ENCODE results near the gene TMED8. TPM values are rescaled to one million over a fixed set of nuclear protein-coding genes. Genes with fewer than 3 reads are reported as not detected.
"Not testable (repeated sequence)": the region's sequence is repeated elsewhere in the genome, so short reads cannot be mapped to it uniquely, and the experiment has no call there.

Gene TMED8
- total RNA-seq, 1 donor from 2014 or later: 23.5 TPM

DNA sequence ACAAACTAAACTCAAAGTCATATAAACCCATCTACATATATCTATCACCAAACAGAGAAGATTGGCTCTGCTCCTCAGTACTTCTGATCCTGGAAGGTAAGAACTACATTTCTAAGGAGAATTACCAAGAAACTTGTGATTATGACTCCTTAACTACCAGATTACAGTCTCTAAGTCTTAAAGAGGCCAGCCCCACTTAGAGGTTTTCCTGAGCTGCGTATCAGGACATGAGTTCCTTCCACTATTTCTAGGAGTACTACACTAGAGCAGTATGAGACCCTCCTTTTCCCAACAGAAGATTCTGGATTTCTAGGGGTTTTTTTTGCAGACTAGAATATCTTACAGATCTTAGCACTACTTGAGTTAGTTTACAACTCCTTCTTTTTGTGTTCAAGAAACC lies 46.5 kb upstream of the TMED8 start, which contains the start of gene NOXRED1:
Gene NOXRED1 (minus strand): TSS at position 101 of the 400 bp plus-strand sequence. CDS start 634 bp downstream, outside the sequence.
- Histone ChIP-seq H3K27ac (no peak within 1 kb of the TSS), H3K79me2 (ENCODE audit: low read depth) (no peaks in the 10 kb centered on the region), H3F3A (ENCODE audit: low read depth) (no peaks in the 10 kb centered on the region), H3K27me3 (no peaks in the 10 kb centered on the region), H3K36me3 (peaks cover 5% of the 10 kb centered on the region), H4K20me1 (ENCODE audit: low read depth) (no peaks in the 10 kb centered on the region), H3K4me1 (no peaks in the 10 kb centered on the region), H3K4me3 (no peak within 1 kb of the TSS), H3K9ac (no peak within 1 kb of the TSS), H3K4me2 (no peak within 1 kb of the TSS), H2AFZ (replicated peaks) (no peak within 1 kb of the TSS), H3K9me3 (ENCODE audit: low read depth) (peaks cover 7% of the 10 kb centered on the region)
- DNase-seq (ENCODE audit: low spot score): no peak
- Mint-ChIP-seq H3K4me3 (no peak within 1 kb of the TSS), H3K36me3 (peaks cover 33% of the 10 kb centered on the region), H3K4me1 (no peaks in the 10 kb centered on the region), H3K27ac (no peak within 1 kb of the TSS), H3K27me3 (ENCODE audit: insufficient read depth, low read depth) (no peaks in the 10 kb centered on the region), H3K9me3 (peaks cover 12% of the 10 kb centered on the region)
- TF ChIP-seq EZH2 (IDR thresholded peaks at IDR 0.05) (no peak), EZH2phosphoT487 (IDR thresholded peaks at IDR 0.05) (no peak)
- TF ChIP-seq, protein P1, sequence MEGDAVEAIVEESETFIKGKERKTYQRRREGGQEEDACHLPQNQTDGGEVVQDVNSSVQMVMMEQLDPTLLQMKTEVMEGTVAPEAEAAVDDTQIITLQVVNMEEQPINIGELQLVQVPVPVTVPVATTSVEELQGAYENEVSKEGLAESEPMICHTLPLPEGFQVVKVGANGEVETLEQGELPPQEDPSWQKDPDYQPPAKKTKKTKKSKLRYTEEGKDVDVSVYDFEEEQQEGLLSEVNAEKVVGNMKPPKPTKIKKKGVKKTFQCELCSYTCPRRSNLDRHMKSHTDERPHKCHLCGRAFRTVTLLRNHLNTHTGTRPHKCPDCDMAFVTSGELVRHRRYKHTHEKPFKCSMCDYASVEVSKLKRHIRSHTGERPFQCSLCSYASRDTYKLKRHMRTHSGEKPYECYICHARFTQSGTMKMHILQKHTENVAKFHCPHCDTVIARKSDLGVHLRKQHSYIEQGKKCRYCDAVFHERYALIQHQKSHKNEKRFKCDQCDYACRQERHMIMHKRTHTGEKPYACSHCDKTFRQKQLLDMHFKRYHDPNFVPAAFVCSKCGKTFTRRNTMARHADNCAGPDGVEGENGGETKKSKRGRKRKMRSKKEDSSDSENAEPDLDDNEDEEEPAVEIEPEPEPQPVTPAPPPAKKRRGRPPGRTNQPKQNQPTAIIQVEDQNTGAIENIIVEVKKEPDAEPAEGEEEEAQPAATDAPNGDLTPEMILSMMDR (IDR thresholded peaks at IDR 0.05): no peak

GRCh38 chr14:77421201-77421600 lies 44.3 kb upstream of the TMED8 start:
- H3K36me3 Mint-ChIP-seq: peaks cover 20% of the 10 kb centered on the region
- H3K4me3 ChIP-seq: no peak overlapping the region

DNA sequence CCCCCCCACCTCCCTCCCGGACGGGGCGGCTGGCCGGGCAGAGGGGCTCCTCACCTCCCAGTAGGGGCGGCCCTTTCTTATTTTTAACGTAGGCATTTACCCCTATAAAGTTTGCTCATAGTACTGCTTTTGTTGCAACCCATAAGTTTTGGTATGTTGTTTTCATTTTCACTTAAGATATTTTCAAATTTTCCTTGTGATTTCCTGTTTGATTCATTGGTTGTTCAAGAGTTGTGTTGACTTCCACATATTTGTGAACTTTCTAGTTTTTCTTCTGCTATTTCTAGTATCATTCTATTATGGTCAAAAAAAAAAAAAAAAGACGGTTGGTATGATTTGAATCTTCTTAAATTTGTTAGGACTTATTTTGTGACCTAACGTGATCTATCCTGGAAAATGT lies 39.9 kb upstream of the TMED8 start:
- DNase-seq (ENCODE audit: low spot score): no peak
- H3K9ac ChIP-seq: no peak overlapping the region
- H3K79me2 ChIP-seq (ENCODE audit: low read depth): no peaks in the 10 kb centered on the region
- H3K4me2 ChIP-seq: no peak overlapping the region
- Mint-ChIP-seq H3K9me3 (peaks cover 13% of the 10 kb centered on the region), H3K27ac (no peak overlapping the region), H3K4me1 (no peaks in the 10 kb centered on the region), H3K4me3 (no peak overlapping the region), H3K36me3 (peaks cover 10% of the 10 kb centered on the region), H3K27me3 (ENCODE audit: insufficient read depth, low read depth) (no peaks in the 10 kb centered on the region)
- H3K27ac ChIP-seq: no peak overlapping the region
- H3K9me3 ChIP-seq (ENCODE audit: low read depth): peaks cover 7% of the 10 kb centered on the region
- H2AFZ ChIP-seq (replicated peaks): no peak overlapping the region
- no peaks in the 10 kb centered on the region for H3F3A ChIP-seq (ENCODE audit: low read depth)
- TF ChIP-seq EZH2phosphoT487 (IDR thresholded peaks at IDR 0.05) (no peak), EZH2 (IDR thresholded peaks at IDR 0.05) (no peak)
- TF ChIP-seq, protein P1 (IDR thresholded peaks at IDR 0.05): no peak
- H3K27me3 ChIP-seq: no peaks in the 10 kb centered on the region
- H3K4me1 ChIP-seq: no peaks in the 10 kb centered on the region
- peaks cover 5% of the 10 kb centered on the region for H3K36me3 ChIP-seq
- no peaks in the 10 kb centered on the region for H4K20me1 ChIP-seq (ENCODE audit: low read depth)
- no peak overlapping the region for H3K4me3 ChIP-seq

More at GRCh38 chr14:77421201-77421600, 44.3 kb upstream of the TMED8 start:
- no peak overlapping the region for H3K27ac ChIP-seq
- no peaks in the 10 kb centered on the region for H4K20me1 ChIP-seq (ENCODE audit: low read depth)
- no peak for DNase-seq (ENCODE audit: low spot score)
- H3K9ac ChIP-seq: no peak overlapping the region
- no peak overlapping the region for H2AFZ ChIP-seq (replicated peaks)
- Mint-ChIP-seq H3K4me3 (no peak overlapping the region), H3K27ac (no peak overlapping the region), H3K9me3 (peaks cover 13% of the 10 kb centered on the region), H3K27me3 (ENCODE audit: insufficient read depth, low read depth) (no peaks in the 10 kb centered on the region), H3K4me1 (no peaks in the 10 kb centered on the region)
- peaks cover 5% of the 10 kb centered on the region for H3K36me3 ChIP-seq
- H3K4me2 ChIP-seq: no peak overlapping the region
- TF ChIP-seq EZH2phosphoT487 (IDR thresholded peaks at IDR 0.05): no peak
- TF ChIP-seq EZH2 (IDR thresholded peaks at IDR 0.05): no peak
- TF ChIP-seq, protein P1 (IDR thresholded peaks at IDR 0.05): no peak
- no peaks in the 10 kb centered on the region for H3K27me3 ChIP-seq
- H3K79me2 ChIP-seq (ENCODE audit: low read depth): no peaks in the 10 kb centered on the region
- no peaks in the 10 kb centered on the region for H3F3A ChIP-seq (ENCODE audit: low read depth)
- H3K4me1 ChIP-seq: no peaks in the 10 kb centered on the region
- H3K9me3 ChIP-seq (ENCODE audit: low read depth): peaks cover 7% of the 10 kb centered on the region

DNA sequence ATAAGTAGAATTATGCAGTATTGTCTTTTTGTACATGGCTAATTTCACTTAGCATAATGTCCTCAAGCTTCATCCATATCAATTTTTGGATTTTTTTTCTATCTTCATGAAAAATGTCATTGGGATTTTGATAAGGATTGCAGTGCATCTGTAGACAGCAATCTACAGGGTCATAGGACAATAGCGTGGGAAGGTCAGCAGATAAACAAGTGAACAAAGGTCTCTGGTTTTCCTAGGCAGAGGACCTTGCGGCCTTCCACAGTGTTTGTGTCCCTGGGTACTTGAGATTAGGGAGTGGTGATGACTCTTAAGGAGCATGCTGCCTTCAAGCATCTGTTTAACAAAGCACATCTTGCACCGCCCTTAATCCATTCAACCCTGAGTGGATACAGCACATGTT lies 39.2 kb upstream of the TMED8 start:
- Mint-ChIP-seq H3K9me3 (peaks cover 13% of the 10 kb centered on the region), H3K36me3 (peaks cover 10% of the 10 kb centered on the region)
- not testable (repeated sequence) for H4K20me1 ChIP-seq (ENCODE audit: low read depth); H3K36me3 ChIP-seq; H3K27me3 Mint-ChIP-seq (ENCODE audit: insufficient read depth, low read depth); H3K4me3 Mint-ChIP-seq; H3K4me1 ChIP-seq; H3K9me3 ChIP-seq (ENCODE audit: low read depth); H3K4me2 ChIP-seq; H3K9ac ChIP-seq; H2AFZ ChIP-seq (replicated peaks); H3K4me3 ChIP-seq; H3K27ac Mint-ChIP-seq; H3K27ac ChIP-seq; H3K27me3 ChIP-seq; H3K79me2 ChIP-seq (ENCODE audit: low read depth); H3K4me1 Mint-ChIP-seq; DNase-seq (ENCODE audit: low spot score); H3F3A ChIP-seq (ENCODE audit: low read depth)

DNA sequence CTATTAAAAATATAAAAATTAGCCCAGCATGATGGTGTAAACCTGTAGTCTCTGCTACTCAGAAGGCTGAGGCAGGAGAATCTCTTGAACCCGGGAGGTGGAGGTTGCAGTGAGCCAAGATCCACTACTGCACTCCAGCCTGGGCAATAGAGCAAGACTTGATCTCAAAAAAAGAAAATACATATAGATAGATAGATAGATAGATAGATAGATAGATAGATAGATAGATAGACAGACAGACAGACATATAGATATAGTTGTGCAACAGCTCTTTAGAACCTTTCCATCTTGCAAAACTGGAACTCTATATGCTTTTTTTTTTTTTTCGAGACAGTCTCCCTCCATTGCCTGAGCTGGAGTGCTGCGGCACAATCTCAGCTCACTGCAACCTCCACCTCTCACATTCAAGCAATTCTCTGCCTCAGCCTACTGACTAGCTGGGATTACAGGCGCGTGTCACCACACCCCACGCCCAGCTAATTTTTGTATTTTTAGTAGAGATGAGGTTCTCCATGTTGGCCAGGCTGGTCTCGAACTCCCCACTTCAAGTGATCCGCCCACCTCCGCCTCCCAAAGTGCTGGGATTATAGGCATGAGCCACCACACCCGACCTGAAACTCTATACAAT lies 38.6 kb upstream of the TMED8 start:
- not testable (repeated sequence) for H3K36me3 ChIP-seq; H3K4me3 Mint-ChIP-seq; H3K4me1 ChIP-seq; H3K27ac ChIP-seq; H3K79me2 ChIP-seq (ENCODE audit: low read depth); H3K27me3 Mint-ChIP-seq (ENCODE audit: insufficient read depth, low read depth); H3F3A ChIP-seq (ENCODE audit: low read depth); H2AFZ ChIP-seq (replicated peaks); H3K4me2 ChIP-seq; H3K9me3 ChIP-seq (ENCODE audit: low read depth); H3K27ac Mint-ChIP-seq; H4K20me1 ChIP-seq (ENCODE audit: low read depth); H3K4me3 ChIP-seq; H3K4me1 Mint-ChIP-seq; H3K27me3 ChIP-seq; H3K9ac ChIP-seq; DNase-seq (ENCODE audit: low spot score)
- Mint-ChIP-seq H3K36me3 (peaks cover 10% of the 10 kb centered on the region), H3K9me3 (peaks cover 13% of the 10 kb centered on the region)
